ENCODE measurements around the gene AICDA.
"Not testable (repeated sequence)": the region's sequence is repeated elsewhere in the genome, so short reads cannot be mapped to it uniquely, and the experiment has no call there.

AICDA gene

GRCh38 chr12:8612629-8613028, at the start of gene AICDA:
AICDA (minus strand) TSS chr12:8612859; CDS start chr12:8612767, 92 bp downstream.
- DNase-seq = no peak

GRCh38 chr12:8661751-8662150, 49.1 kb upstream of the AICDA start:
- no peak for DNase-seq

GRCh38 chr12:8661016-8661415, 48.4 kb upstream of the AICDA start:
- no peak for DNase-seq

GRCh38 chr12:8658346-8658745, 45.7 kb upstream of the AICDA start:
- DNase-seq = no peak

GRCh38 chr12:8655421-8655820, 42.8 kb upstream of the AICDA start:
- no peak for DNase-seq

- no peak for DNase-seq
Observed at GRCh38 chr12:8648576-8649205, 36.0 kb upstream of the AICDA start.

GRCh38 chr12:8647968-8648367, 35.3 kb upstream of the AICDA start:
- no peak for DNase-seq

- DNase-seq = no peak
Observed at GRCh38 chr12:8644345-8645248, 31.9 kb upstream of the AICDA start.

- no peak for DNase-seq
Observed at GRCh38 chr12:8642775-8643174, 30.1 kb upstream of the AICDA start.

GRCh38 chr12:8639936-8640335, 27.3 kb upstream of the AICDA start:
- no peak for DNase-seq

GRCh38 chr12:8638951-8639350, 26.3 kb upstream of the AICDA start:
- no peak for DNase-seq

GRCh38 chr12:8637666-8638065, 25.0 kb upstream of the AICDA start:
- DNase-seq = no peak

GRCh38 chr12:8637244-8637643, 24.6 kb upstream of the AICDA start:
- no peak for DNase-seq

- DNase-seq = no peak
Observed at GRCh38 chr12:8636581-8636980, 23.9 kb upstream of the AICDA start.

GRCh38 chr12:8636007-8636346, 23.3 kb upstream of the AICDA start:
- DNase-seq = not testable (repeated sequence)

- DNase-seq = not testable (repeated sequence)
Observed at GRCh38 chr12:8635342-8636006, 22.8 kb upstream of the AICDA start.

- DNase-seq = no peak
Observed at GRCh38 chr12:8630131-8630530, 17.5 kb upstream of the AICDA start.

- no peak for DNase-seq
Observed at GRCh38 chr12:8629486-8630033, 16.9 kb upstream of the AICDA start.

GRCh38 chr12:8628731-8629130, 16.1 kb upstream of the AICDA start:
- no peak for DNase-seq

GRCh38 chr12:8624750-8625149, 12.1 kb upstream of the AICDA start:
- DNase-seq = not testable (repeated sequence)

- no peak for DNase-seq
Observed at GRCh38 chr12:8622646-8623045, 10.0 kb upstream of the AICDA start.

GRCh38 chr12:8615206-8615605, 2.5 kb upstream of the AICDA start:
- DNase-seq = no peak

- not testable (repeated sequence) for DNase-seq
Observed at GRCh38 chr12:8613881-8614280, 1.2 kb upstream of the AICDA start.

Measured in NCI-H1694 (cell line).